ENCODE results near the gene OGFR.
A peak's percentile ranks its signal among the peaks of the same experiment; 100 is the strongest.

OGFR gene

GRCh38 chr20:62787866-62788265 is 16.8 kb upstream of the OGFR start (continued):
- TF ChIP-seq OVOL3 (tag by site-specific recombination; IDR thresholded peaks at IDR 0.05) (no peak), ZNF707 (tag by site-specific recombination; IDR thresholded peaks at IDR 0.05) (no peak)

- Histone ChIP-seq H3K4me3 (ENCODE audit: low read depth, low read length) (no peak overlapping the region), H3K36me3 (ENCODE audit: control insufficient read depth in 2 of 2, insufficient read depth in 1 of 2, low read length in 2 of 2) (no peaks in the 10 kb centered on the region), H3K4me1 (ENCODE audit: control insufficient read depth, insufficient read depth, low read length) (no peaks in the 10 kb centered on the region), H3K9me3 (ENCODE audit: control insufficient read depth, insufficient read depth, low read depth, low read length) (no peaks in the 10 kb centered on the region), H3K27ac (ENCODE audit: extremely low read depth, low read depth, low read length) (no peak overlapping the region)
- CTCF ChIA-PET = interaction anchor here (0.6 to 3.1 kb wide), 5 partner anchors 9 to 172 kb away, joined by 3 to 17 read pairs (median 6); no protein-coding TSS in a partner anchor
- no peak for TF ChIP-seq ZNF623 (tag by site-specific recombination; IDR thresholded peaks at IDR 0.05)
- TF ChIP-seq PATZ1 (tag by site-specific recombination; IDR thresholded peaks at IDR 0.05) = no peak
- TF ChIP-seq ZNF398 (tag by site-specific recombination; IDR thresholded peaks at IDR 0.05) = no peak
- TF ChIP-seq ZBTB21 (tag by site-specific recombination; IDR thresholded peaks at IDR 0.05) = no peak
- TF ChIP-seq ZIC2 (tag by site-specific recombination; IDR thresholded peaks at IDR 0.05) = no peak
- TF ChIP-seq ZNF654 (tag by site-specific recombination; IDR thresholded peaks at IDR 0.05; ENCODE audit: low read depth) = no peak
- TF ChIP-seq ZNF501 (tag by site-specific recombination; IDR thresholded peaks at IDR 0.05) = no peak
- no peak for TF ChIP-seq ZNF324 (tag by site-specific recombination; IDR thresholded peaks at IDR 0.05)
- TF ChIP-seq ZFP3 (tag by site-specific recombination; IDR thresholded peaks at IDR 0.05; ENCODE audit: low read depth) = no peak
- TF ChIP-seq ZNF26 (tag by site-specific recombination; IDR thresholded peaks at IDR 0.05) = no peak
- POLR2A ChIA-PET = no interaction called here
These were observed 16.0 kb upstream of the OGFR start for GRCh38 chr20:62788607-62789006.

- ChIA-PET CTCF (interaction anchor here (0.7 to 3.1 kb wide), 11 partner anchors 18 to 379 kb away, joined by 3 to 38 read pairs (median 7); no protein-coding TSS in a partner anchor), POLR2A (no interaction called here)
- Histone ChIP-seq H3K4me1 (ENCODE audit: control insufficient read depth, insufficient read depth, low read length) (no peaks in the 10 kb centered on the region), H3K36me3 (ENCODE audit: control insufficient read depth in 2 of 2, insufficient read depth in 1 of 2, low read length in 2 of 2) (no peaks in the 10 kb centered on the region), H3K9me3 (ENCODE audit: control insufficient read depth, insufficient read depth, low read depth, low read length) (no peaks in the 10 kb centered on the region), H3K4me3 (ENCODE audit: low read depth, low read length) (no peak overlapping the region), H3K27ac (ENCODE audit: extremely low read depth, low read depth, low read length) (no peak overlapping the region)
- TF ChIP-seq ZNF133 (tag by site-specific recombination; IDR thresholded peaks at IDR 0.05) = peak; percentile 99
- TF ChIP-seq ZNF548 (tag by site-specific recombination; IDR thresholded peaks at IDR 0.05) = no peak
- peak; percentile 33; the same call in 1 of the 2 replicates for TF ChIP-seq ZSCAN4 (tag by site-specific recombination; IDR thresholded peaks at IDR 0.05)
These were observed 14.6 kb upstream of the OGFR start for GRCh38 chr20:62790075-62790474.
